Liver (tissue), 3 donors: ENCODE results near the gene RPS27A.
"Not testable (repeated sequence)": the region's sequence is repeated elsewhere in the genome, so short reads cannot be mapped to it uniquely, and the experiment has no call there.

ENCODE experiments used
- ATF3 ChIP-seq: IDR thresholded peaks from 2 replicates; pipeline ENCODE4 v1.6.1; 2016; ENCODE audit warnings: antibody characterized with exemption
- CTCF ChIP-seq: fragments of 150-350 bp; IDR thresholded peaks from 2 replicates; pipeline ENCODE4 v1.5.1; 2017; ENCODE audit warnings: improper control_type of control experiment, low read depth, low read length; ENCODE audit not compliant: missing input control
- EGR1 ChIP-seq, 2 donors: IDR thresholded peaks; 2 replicates each; pipeline ENCODE4 v1.6.1; 2016 to 2018; ENCODE audit warnings: antibody characterized with exemption in 2 of 2, low read depth in 2 of 2
- FOXA1 ChIP-seq: IDR thresholded peaks from 2 replicates; pipeline ENCODE4 v1.6.1; 2016; ENCODE audit warnings: antibody characterized with exemption
- GABPA ChIP-seq, 2 donors: IDR thresholded peaks in 1 of 2; conservative IDR thresholded peaks in 1 of 2; 2 replicates each; pipeline ENCODE4 v1.6.1; 2016; ENCODE audit warnings: antibody characterized with exemption in 2 of 2, mild to moderate bottlenecking in 1 of 2, moderate library complexity in 1 of 2
- JUND ChIP-seq, 2 donors: IDR thresholded peaks; 2 replicates each; pipeline ENCODE4 v1.6.1; 2016; ENCODE audit warnings: antibody characterized with exemption in 2 of 2
- RAD21 ChIP-seq, 2 donors: IDR thresholded peaks; 2 replicates each; pipeline ENCODE4 v1.6.1; 2016; ENCODE audit warnings: antibody characterized with exemption in 2 of 2, mild to moderate bottlenecking in 2 of 2
- REST ChIP-seq: IDR thresholded peaks from 2 replicates; pipeline ENCODE4 v1.6.1; 2016; ENCODE audit warnings: antibody characterized with exemption, mild to moderate bottlenecking
- RXRA ChIP-seq, 2 donors: IDR thresholded peaks; 2 replicates each; pipeline ENCODE4 v1.6.1; 2017 to 2018; ENCODE audit warnings: antibody characterized with exemption in 2 of 2, mild to moderate bottlenecking in 1 of 2
- SP1 ChIP-seq: IDR thresholded peaks from 2 replicates; pipeline ENCODE4 v1.6.1; 2018; ENCODE audit warnings: antibody characterized with exemption, mild to moderate bottlenecking
- TAF1 ChIP-seq: conservative IDR thresholded peaks from 2 replicates; pipeline ENCODE4 v1.6.1; 2016; ENCODE audit warnings: antibody characterized with exemption, mild to moderate bottlenecking
- YY1 ChIP-seq: IDR thresholded peaks from 2 replicates; pipeline ENCODE4 v1.6.1; 2016; ENCODE audit warnings: antibody characterized with exemption, mild to moderate bottlenecking
- donor health status: healthy.
- donor health status: healthy.

GRCh38 chr2:55241582-55241981 lies 9.1 kb downstream of the RPS27A start:
- not testable (repeated sequence) for TF ChIP-seq SP1; YY1; CTCF; JUND (IDR thresholded peaks at IDR 0.05); GABPA (IDR thresholded peaks at IDR 0.05 in 1 of 2, conservative IDR thresholded peaks at IDR 0.05 in 1 of 2); RAD21 (IDR thresholded peaks at IDR 0.05); RXRA (IDR thresholded peaks at IDR 0.05); TAF1; REST; EGR1 (IDR thresholded peaks at IDR 0.05; ENCODE audit: low read depth in 2 of 2); ATF3; FOXA1
